ENCODE results near the gene HAUS3.
A peak's percentile ranks its signal among the peaks of the same experiment; 100 is the strongest.

HAUS3 gene

DNA sequence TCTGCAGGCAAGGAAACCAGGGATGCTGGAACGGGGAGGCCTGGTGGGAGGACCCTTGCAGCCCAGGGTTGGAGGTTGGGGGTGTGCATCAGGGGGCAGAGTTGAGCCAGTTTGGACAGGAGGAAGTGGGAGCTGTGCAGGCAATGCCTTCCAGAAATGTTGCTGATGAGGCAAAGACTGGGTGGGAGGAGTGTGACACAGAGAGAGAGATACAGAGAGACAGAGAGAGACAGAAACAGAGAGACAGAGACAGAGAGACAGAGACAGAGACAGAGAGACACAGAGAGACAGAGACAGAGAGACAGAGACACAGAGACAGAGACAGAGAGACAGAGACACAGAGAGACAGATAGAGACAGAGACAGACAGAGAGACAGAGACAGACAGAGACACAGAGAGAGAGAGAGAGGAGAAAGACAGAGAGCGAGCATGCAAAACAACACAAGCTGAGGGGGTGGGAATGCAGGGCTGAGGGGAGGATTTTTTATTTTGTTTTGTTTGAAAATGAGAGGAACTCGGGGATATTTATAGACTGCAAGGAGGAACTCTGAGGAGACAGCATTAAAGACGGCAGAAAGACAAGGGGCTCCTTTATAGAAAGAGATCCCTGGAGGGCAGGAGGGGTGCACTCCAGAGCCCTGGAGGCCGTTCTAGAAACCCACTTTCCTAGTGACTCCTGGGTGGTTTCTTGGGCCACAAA lies 1.9 kb upstream of the HAUS3 start:
- no peak for TF ChIP-seq EZH2phosphoT487 (IDR thresholded peaks at IDR 0.05; ENCODE audit: low read length)
- TF ChIP-seq, protein P1, sequence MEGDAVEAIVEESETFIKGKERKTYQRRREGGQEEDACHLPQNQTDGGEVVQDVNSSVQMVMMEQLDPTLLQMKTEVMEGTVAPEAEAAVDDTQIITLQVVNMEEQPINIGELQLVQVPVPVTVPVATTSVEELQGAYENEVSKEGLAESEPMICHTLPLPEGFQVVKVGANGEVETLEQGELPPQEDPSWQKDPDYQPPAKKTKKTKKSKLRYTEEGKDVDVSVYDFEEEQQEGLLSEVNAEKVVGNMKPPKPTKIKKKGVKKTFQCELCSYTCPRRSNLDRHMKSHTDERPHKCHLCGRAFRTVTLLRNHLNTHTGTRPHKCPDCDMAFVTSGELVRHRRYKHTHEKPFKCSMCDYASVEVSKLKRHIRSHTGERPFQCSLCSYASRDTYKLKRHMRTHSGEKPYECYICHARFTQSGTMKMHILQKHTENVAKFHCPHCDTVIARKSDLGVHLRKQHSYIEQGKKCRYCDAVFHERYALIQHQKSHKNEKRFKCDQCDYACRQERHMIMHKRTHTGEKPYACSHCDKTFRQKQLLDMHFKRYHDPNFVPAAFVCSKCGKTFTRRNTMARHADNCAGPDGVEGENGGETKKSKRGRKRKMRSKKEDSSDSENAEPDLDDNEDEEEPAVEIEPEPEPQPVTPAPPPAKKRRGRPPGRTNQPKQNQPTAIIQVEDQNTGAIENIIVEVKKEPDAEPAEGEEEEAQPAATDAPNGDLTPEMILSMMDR (IDR thresholded peaks at IDR 0.05; ENCODE audit: low read length): peak; percentile 51
- H3K36me3 ChIP-seq (replicated peaks; ENCODE audit: insufficient read depth, low read length): no peaks in the 10 kb centered on the region
- no peak overlapping the region for H3K4me3 ChIP-seq (ENCODE audit: low read length)
- H3K9me3 ChIP-seq (replicated peaks; ENCODE audit: insufficient read depth, low read length): no peaks in the 10 kb centered on the region
- DNase-seq: peak; percentile 51
- no peaks in the 10 kb centered on the region for H3K27me3 ChIP-seq (replicated peaks; ENCODE audit: insufficient read depth, low read length)
- H3K4me1 ChIP-seq (ENCODE audit: low read length): peaks cover 28% of the 10 kb centered on the region
- peak overlapping the region; percentile 66 for H2AFZ ChIP-seq (ENCODE audit: low read length)
- H3K27ac ChIP-seq (ENCODE audit: low read length): peak overlapping the region; percentile 20; the same call in 1 of the 2 replicates
- H3K79me2 ChIP-seq (ENCODE audit: low read length): peaks cover 30% of the 10 kb centered on the region
- H4K20me1 ChIP-seq (ENCODE audit: insufficient read depth, low read length): peaks cover 14% of the 10 kb centered on the region; the same call in 1 of the 2 replicates
- H3K4me2 ChIP-seq (ENCODE audit: low read depth, low read length): peak overlapping the region; percentile 61; the same call in 1 of the 2 replicates
- H3K9me2 ChIP-seq (replicated peaks; ENCODE audit: insufficient read depth, low read length): no peaks in the 10 kb centered on the region
- H3K9ac ChIP-seq (ENCODE audit: low read length): no peak overlapping the region
- peaks cover 14% of the 10 kb centered on the region for H3F3A ChIP-seq (ENCODE audit: insufficient read depth, low read length)

GRCh38 chr4:2241003-2241402 lies 918 bp downstream of the HAUS3 start:
- Histone ChIP-seq H3K9me2 (replicated peaks; ENCODE audit: insufficient read depth, low read length) (no peaks in the 10 kb centered on the region), H3K4me3 (ENCODE audit: low read length) (peak overlapping the region; percentile 89), H3K9ac (ENCODE audit: low read length) (peak overlapping the region; percentile 88), H4K20me1 (ENCODE audit: insufficient read depth, low read length) (peaks cover 14% of the 10 kb centered on the region; the same call in 1 of the 2 replicates), H2AFZ (ENCODE audit: low read length) (peak overlapping the region; percentile 71; the same call in 1 of the 2 replicates), H3K9me3 (replicated peaks; ENCODE audit: insufficient read depth, low read length) (no peaks in the 10 kb centered on the region), H3F3A (ENCODE audit: insufficient read depth, low read length) (peaks cover 14% of the 10 kb centered on the region), H3K79me2 (ENCODE audit: low read length) (peaks cover 55% of the 10 kb centered on the region), H3K4me2 (ENCODE audit: low read depth, low read length) (peak overlapping the region; percentile 76), H3K4me1 (ENCODE audit: low read length) (peaks cover 35% of the 10 kb centered on the region), H3K27me3 (replicated peaks; ENCODE audit: insufficient read depth, low read length) (no peaks in the 10 kb centered on the region), H3K27ac (ENCODE audit: low read length) (peak overlapping the region; percentile 74), H3K36me3 (replicated peaks; ENCODE audit: insufficient read depth, low read length) (peaks cover 3% of the 10 kb centered on the region; the same call in 1 of the 2 replicates)
- TF ChIP-seq EZH2 (optimal IDR thresholded peaks at IDR 0.05; ENCODE audit: low read depth, low read length) (no peak), EZH2phosphoT487 (IDR thresholded peaks at IDR 0.05; ENCODE audit: low read length) (no peak)
- TF ChIP-seq, protein P1 (IDR thresholded peaks at IDR 0.05; ENCODE audit: low read length): no peak
- peak; percentile 55 for DNase-seq

DNA sequence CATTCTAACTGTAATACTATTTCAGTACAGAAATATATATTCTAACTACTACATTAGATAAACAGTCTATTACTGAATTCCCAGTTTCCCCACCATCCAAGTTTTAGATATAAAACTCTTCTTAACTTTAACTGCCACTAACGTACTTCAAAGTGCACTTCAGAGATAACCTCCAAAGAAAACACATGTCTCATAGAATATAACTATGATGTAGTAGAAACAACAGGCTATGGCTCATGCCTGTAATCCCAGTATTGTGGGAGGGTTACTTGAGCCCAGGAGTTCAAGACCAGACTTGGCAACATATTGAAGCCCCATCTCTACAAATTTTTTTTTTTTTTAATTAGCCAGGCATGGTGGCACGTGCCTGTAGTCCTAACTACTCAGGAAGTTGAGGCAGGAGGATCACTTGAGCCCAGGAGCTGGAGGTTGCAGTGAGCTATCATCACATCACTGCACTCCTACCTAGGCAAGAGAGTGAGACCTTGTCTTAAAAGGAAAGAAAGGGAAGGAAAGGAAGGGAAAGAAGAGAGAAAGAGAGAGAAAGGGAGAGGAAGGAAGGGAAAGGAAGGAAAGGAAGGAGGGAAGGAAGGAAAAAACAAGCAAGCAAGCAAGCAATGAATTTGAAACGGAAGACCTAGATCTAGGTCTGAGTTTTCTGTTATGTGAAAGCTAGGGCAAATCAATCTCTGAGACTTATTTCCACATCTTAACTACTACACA lies 4.8 kb downstream of the HAUS3 start:
- Histone ChIP-seq H3K4me1 (ENCODE audit: low read length) (peaks cover 19% of the 10 kb centered on the region), H3K27me3 (replicated peaks; ENCODE audit: insufficient read depth, low read length) (no peaks in the 10 kb centered on the region), H3F3A (ENCODE audit: insufficient read depth, low read length) (peaks cover 6% of the 10 kb centered on the region; the same call in 1 of the 2 replicates), H3K4me2 (ENCODE audit: low read depth, low read length) (no peak overlapping the region), H4K20me1 (ENCODE audit: insufficient read depth, low read length) (peaks cover 14% of the 10 kb centered on the region; the same call in 1 of the 2 replicates), H3K4me3 (ENCODE audit: low read length) (no peak overlapping the region), H3K9me3 (replicated peaks; ENCODE audit: insufficient read depth, low read length) (no peaks in the 10 kb centered on the region), H3K27ac (ENCODE audit: low read length) (no peak overlapping the region), H3K79me2 (ENCODE audit: low read length) (peaks cover 90% of the 10 kb centered on the region), H3K36me3 (replicated peaks; ENCODE audit: insufficient read depth, low read length) (peaks cover 4% of the 10 kb centered on the region; the same call in 1 of the 2 replicates), H3K9ac (ENCODE audit: low read length) (no peak overlapping the region), H3K9me2 (replicated peaks; ENCODE audit: insufficient read depth, low read length) (no peaks in the 10 kb centered on the region), H2AFZ (ENCODE audit: low read length) (no peak overlapping the region)
- TF ChIP-seq EZH2phosphoT487 (IDR thresholded peaks at IDR 0.05; ENCODE audit: low read length) (no peak), EZH2 (optimal IDR thresholded peaks at IDR 0.05; ENCODE audit: low read depth, low read length) (no peak)
- TF ChIP-seq, protein P1 (IDR thresholded peaks at IDR 0.05; ENCODE audit: low read length): no peak
- DNase-seq: no peak
